Activated T-cell treated with anti-CD3 and anti-CD28 coated beads, Interleukin-2, amount 50 U/mL, for 72 hours (primary cell): Measurements from ENCODE around the gene FNDC11. TPM values are rescaled to one million over a fixed set of nuclear protein-coding genes. Genes with fewer than 3 reads are reported as not detected.

Source experiments
- ATAC-seq, 2 donors: fragments of 150-1000 bp; cut with Tn5 transposase; replicated peaks in 1 of 2; 2 replicates each; pipeline ENCODE4 v1.10.0; 2021; ENCODE audit warnings: moderate library complexity in 2 of 2, mild to moderate bottlenecking in 1 of 2
- DNase-seq, 2 donors: peaks; one replicate each; pipeline ENCODE4 v3.0.0; 2021 to 2022; ENCODE audit warnings: mixed read lengths in 1 of 2
- H3K27ac Mint-ChIP-seq: one replicate; pipeline ENCODE4 v1.8.0; 2022; ENCODE audit warnings: mild to moderate bottlenecking, moderate library complexity, mixed read lengths
- H3K27me3 Mint-ChIP-seq: one replicate; pipeline ENCODE4 v1.8.0; 2022; ENCODE audit warnings: low read depth, mixed read lengths
- H3K36me3 Mint-ChIP-seq, 2 donors: one replicate each; pipeline ENCODE4 v1.8.0; 2022; ENCODE audit warnings: mixed read lengths in 2 of 2, mild to moderate bottlenecking in 1 of 2; ENCODE audit not compliant: insufficient read depth in 2 of 2
- H3K4me1 Mint-ChIP-seq: one replicate; pipeline ENCODE4 v1.8.0; 2022; ENCODE audit warnings: low read depth, mixed read lengths
- H3K4me3 Mint-ChIP-seq, 2 donors: one replicate each; pipeline ENCODE4 v1.8.0; 2022; ENCODE audit warnings: mild to moderate bottlenecking in 2 of 2, mixed read lengths in 2 of 2, moderate library complexity in 2 of 2
- H3K9me3 Mint-ChIP-seq, 2 donors: one replicate each; pipeline ENCODE4 v1.8.0; 2022; ENCODE audit warnings: mixed read lengths in 2 of 2
- total RNA-seq, 2 donors: library from RNA; stranded (reverse); gene quantifications; one replicate each; pipeline ENCODE4 v1.2.3, GENCODE V29; 2022

FNDC11 gene
- total RNA-seq, 2 donors from 2014 or later: 0.67 to 0.74 TPM

GRCh38 chr20:63539092-63539430 is 14.9 kb upstream of the FNDC11 start:
- DNase-seq (no peak), ATAC-seq (no peak)
- H3K4me3 Mint-ChIP-seq: no peak overlapping the region
- no peaks in the 10 kb centered on the region for H3K27me3 Mint-ChIP-seq
- H3K9me3 Mint-ChIP-seq: no peaks in the 10 kb centered on the region
- H3K27ac Mint-ChIP-seq: no peak overlapping the region
- H3K4me1 Mint-ChIP-seq: peaks cover 11% of the 10 kb centered on the region
- no peaks in the 10 kb centered on the region for H3K36me3 Mint-ChIP-seq

GRCh38 chr20:63539441-63540370 is 14.3 kb upstream of the FNDC11 start:
- no peaks in the 10 kb centered on the region for H3K9me3 Mint-ChIP-seq
- ATAC-seq (no peak), DNase-seq (no peak)
- no peaks in the 10 kb centered on the region for H3K27me3 Mint-ChIP-seq
- H3K4me3 Mint-ChIP-seq: no peak overlapping the region
- H3K36me3 Mint-ChIP-seq: no peaks in the 10 kb centered on the region
- H3K27ac Mint-ChIP-seq: no peak overlapping the region
- H3K4me1 Mint-ChIP-seq: peaks cover 11% of the 10 kb centered on the region

GRCh38 chr20:63540417-63541186 is 13.4 kb upstream of the FNDC11 start:
- H3K27me3 Mint-ChIP-seq: no peaks in the 10 kb centered on the region
- no peak overlapping the region for H3K27ac Mint-ChIP-seq
- no peak for ATAC-seq
- DNase-seq: no peak
- H3K9me3 Mint-ChIP-seq: no peaks in the 10 kb centered on the region
- H3K4me3 Mint-ChIP-seq: no peak overlapping the region
- no peaks in the 10 kb centered on the region for H3K36me3 Mint-ChIP-seq
- H3K4me1 Mint-ChIP-seq: peaks cover 11% of the 10 kb centered on the region

- ATAC-seq (no peak), DNase-seq (no peak)
- no peaks in the 10 kb centered on the region for H3K36me3 Mint-ChIP-seq
- no peaks in the 10 kb centered on the region for H3K9me3 Mint-ChIP-seq
- no peak overlapping the region for H3K27ac Mint-ChIP-seq
- peaks cover 11% of the 10 kb centered on the region for H3K4me1 Mint-ChIP-seq
- H3K27me3 Mint-ChIP-seq: no peaks in the 10 kb centered on the region
- no peak overlapping the region for H3K4me3 Mint-ChIP-seq
These were observed 12.6 kb upstream of the FNDC11 start for GRCh38 chr20:63541371-63541770.

GRCh38 chr20:63542031-63542559 is 11.9 kb upstream of the FNDC11 start:
- H3K27ac Mint-ChIP-seq: no peak overlapping the region
- no peaks in the 10 kb centered on the region for H3K36me3 Mint-ChIP-seq
- H3K4me3 Mint-ChIP-seq: no peak overlapping the region
- H3K27me3 Mint-ChIP-seq: no peaks in the 10 kb centered on the region
- H3K4me1 Mint-ChIP-seq: peaks cover 11% of the 10 kb centered on the region
- H3K9me3 Mint-ChIP-seq: no peaks in the 10 kb centered on the region
- DNase-seq (no peak), ATAC-seq (no peak)

GRCh38 chr20:63542696-63543095 is 11.3 kb upstream of the FNDC11 start:
- DNase-seq (no peak), ATAC-seq (no peak)
- Mint-ChIP-seq H3K4me3 (no peak overlapping the region), H3K4me1 (peaks cover 11% of the 10 kb centered on the region), H3K27me3 (no peaks in the 10 kb centered on the region), H3K27ac (no peak overlapping the region), H3K9me3 (no peaks in the 10 kb centered on the region), H3K36me3 (no peaks in the 10 kb centered on the region)

- Mint-ChIP-seq H3K27me3 (no peaks in the 10 kb centered on the region), H3K4me3 (no peak overlapping the region), H3K27ac (no peak overlapping the region), H3K4me1 (peaks cover 7% of the 10 kb centered on the region), H3K36me3 (no peaks in the 10 kb centered on the region), H3K9me3 (no peaks in the 10 kb centered on the region)
- DNase-seq (no peak), ATAC-seq (no peak)
These were observed 10.8 kb upstream of the FNDC11 start for GRCh38 chr20:63543131-63543530.

- DNase-seq (no peak), ATAC-seq (no peak)
- Mint-ChIP-seq H3K27ac (no peak overlapping the region), H3K27me3 (no peaks in the 10 kb centered on the region), H3K4me1 (peaks cover under 1% of the 10 kb centered on the region), H3K4me3 (no peak overlapping the region), H3K9me3 (no peaks in the 10 kb centered on the region), H3K36me3 (no peaks in the 10 kb centered on the region)
These were observed 10.2 kb upstream of the FNDC11 start for GRCh38 chr20:63543733-63544132.

GRCh38 chr20:63544241-63544957 is 9.6 kb upstream of the FNDC11 start:
- no peak for DNase-seq
- H3K9me3 Mint-ChIP-seq: no peaks in the 10 kb centered on the region
- H3K27me3 Mint-ChIP-seq: peaks cover 3% of the 10 kb centered on the region
- no peak overlapping the region for H3K4me3 Mint-ChIP-seq
- no peaks in the 10 kb centered on the region for H3K36me3 Mint-ChIP-seq
- peaks cover 3% of the 10 kb centered on the region for H3K4me1 Mint-ChIP-seq
- H3K27ac Mint-ChIP-seq: no peak overlapping the region
- no peak for ATAC-seq

GRCh38 chr20:63544958-63545516 is 8.9 kb upstream of the FNDC11 start:
- DNase-seq (no peak), ATAC-seq (no peak)
- Mint-ChIP-seq H3K4me1 (peaks cover 6% of the 10 kb centered on the region), H3K36me3 (no peaks in the 10 kb centered on the region), H3K27me3 (peaks cover 4% of the 10 kb centered on the region), H3K4me3 (no peak overlapping the region), H3K27ac (no peak overlapping the region), H3K9me3 (no peaks in the 10 kb centered on the region)

GRCh38 chr20:63545814-63546213 is 8.1 kb upstream of the FNDC11 start:
- H3K9me3 Mint-ChIP-seq: no peaks in the 10 kb centered on the region
- H3K36me3 Mint-ChIP-seq: no peaks in the 10 kb centered on the region
- H3K4me3 Mint-ChIP-seq: no peak overlapping the region
- peaks cover 6% of the 10 kb centered on the region for H3K4me1 Mint-ChIP-seq
- H3K27me3 Mint-ChIP-seq: peaks cover 6% of the 10 kb centered on the region
- no peak for DNase-seq
- H3K27ac Mint-ChIP-seq: no peak overlapping the region
- no peak for ATAC-seq

GRCh38 chr20:63546256-63546955 is 7.6 kb upstream of the FNDC11 start:
- Mint-ChIP-seq H3K9me3 (no peaks in the 10 kb centered on the region), H3K36me3 (no peaks in the 10 kb centered on the region), H3K27me3 (peaks cover 10% of the 10 kb centered on the region), H3K4me3 (no peak overlapping the region), H3K4me1 (peaks cover 6% of the 10 kb centered on the region), H3K27ac (no peak overlapping the region)
- DNase-seq: no peak
- no peak for ATAC-seq
